SU-DHL-6 (cell line): ENCODE measurements around the gene MRM1.

ENCODE experiments used
- CTCF ChIP-seq: fragments of 200-600 bp; sonication (generic); IDR thresholded peaks from one replicate; pipeline ENCODE4 v1.5.1; 2017; ENCODE audit warnings: antibody characterized with exemption, mild to moderate bottlenecking, low read length, moderate library complexity; ENCODE audit not compliant: insufficient read depth, poor library complexity, severe bottlenecking
- EZH2phosphoT487 ChIP-seq: fragments of 200-600 bp; sonication (generic), shearing (Covaris generic); conservative IDR thresholded peaks from 2 replicates; pipeline ENCODE4 v1.6.1; 2018; ENCODE audit warnings: mild to moderate bottlenecking, antibody characterized with exemption, low read length, moderate library complexity, mixed read lengths

DNA sequence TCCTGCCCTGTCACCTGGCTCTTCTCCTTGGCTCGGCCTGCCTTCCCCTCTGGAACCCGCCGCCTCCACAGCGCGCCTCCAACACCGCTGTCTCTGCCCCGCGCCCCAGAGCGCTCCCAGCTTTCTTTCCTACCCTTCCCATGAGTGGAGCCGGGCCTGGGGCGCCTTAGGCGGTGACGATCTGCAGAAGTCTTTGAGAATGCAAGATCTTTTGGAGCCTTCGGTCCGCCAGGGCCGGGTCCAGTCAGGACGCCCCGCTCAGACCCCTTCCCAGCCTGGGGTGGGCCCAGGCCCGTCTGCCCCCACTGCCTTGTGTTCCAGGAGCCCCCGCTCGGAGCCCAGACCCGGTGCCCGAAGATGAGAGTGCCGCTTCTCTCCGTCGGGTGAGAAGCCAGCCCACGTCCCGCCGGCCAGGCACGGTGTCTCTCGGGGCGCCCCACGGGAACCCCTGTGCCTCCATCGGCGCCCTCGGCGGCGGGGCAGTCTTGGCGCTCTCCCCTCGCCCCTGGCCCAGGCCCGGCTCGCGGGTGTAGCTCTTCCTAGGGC lies 40.0 kb downstream of the MRM1 start:
- TF ChIP-seq CTCF: no peak
- TF ChIP-seq EZH2phosphoT487: no peak
